HepG2 (cell line): Measurements from ENCODE around the gene CKLF. TPM values are rescaled to one million over a fixed set of nuclear protein-coding genes. Genes with fewer than 3 reads are reported as not detected.

Experiments
- ATRX ChIP-seq: sonication (generic); formaldehyde crosslinking; IDR thresholded peaks from 2 replicates; pipeline ENCODE4 v1.4.0; 2020; ENCODE audit warnings: missing genetic modification reagents, borderline replicate concordance
- ETV5 ChIP-seq: IDR thresholded peaks from 2 replicates; pipeline ENCODE4 v1.6.1; 2018; ENCODE audit warnings: missing biosample characterization, missing genetic modification reagents, inconsistent platforms, borderline replicate concordance
- FOSL2 ChIP-seq: sonication (generic); formaldehyde crosslinking; IDR thresholded peaks from 2 replicates; pipeline ENCODE4 v1.4.0; 2020; ENCODE audit warnings: missing genetic modification reagents
- MAFF ChIP-seq: IDR thresholded peaks from 2 replicates; pipeline ENCODE4 v1.6.1; 2011; ENCODE audit warnings: low read depth, low read length, improper control_type of control experiment
- MYC ChIP-seq: sonication (generic); formaldehyde crosslinking; IDR thresholded peaks from 2 replicates; pipeline ENCODE4 v1.9.0; 2021; ENCODE audit warnings: missing genetic modification reagents, borderline replicate concordance
- PITX1 ChIP-seq: sonication (generic); formaldehyde crosslinking; IDR thresholded peaks from 2 replicates; pipeline ENCODE4 v1.5.1; 2020; ENCODE audit warnings: mild to moderate bottlenecking, missing genetic modification reagents
- ZBTB33 ChIP-seq: sonication (generic); formaldehyde crosslinking; IDR thresholded peaks from 2 replicates; pipeline ENCODE4 v1.4.0; 2020; ENCODE audit warnings: missing genetic modification reagents
- ZFY ChIP-seq: sonication (generic); formaldehyde crosslinking; IDR thresholded peaks from 2 replicates; pipeline ENCODE4 v1.4.0; 2020; ENCODE audit warnings: missing genetic modification reagents
- ZNF33B ChIP-seq: sonication (generic); formaldehyde crosslinking; IDR thresholded peaks from 2 replicates; pipeline ENCODE4 v1.5.1; 2020; ENCODE audit warnings: mild to moderate bottlenecking, missing genetic modification reagents
- ZNF44 ChIP-seq: sonication (generic); formaldehyde crosslinking; IDR thresholded peaks from 2 replicates; pipeline ENCODE4 v1.5.1; 2020; ENCODE audit warnings: mild to moderate bottlenecking, missing genetic modification reagents
- ZNF496 ChIP-seq: sonication (generic); formaldehyde crosslinking; IDR thresholded peaks from 2 replicates; pipeline ENCODE4 v1.8.1; 2023; ENCODE audit warnings: mild to moderate bottlenecking, moderate library complexity, missing genetic modification reagents; ENCODE audit not compliant: insufficient replicate concordance
- ZNF550 ChIP-seq: sonication (generic); formaldehyde crosslinking; IDR thresholded peaks from 2 replicates; pipeline ENCODE4 v1.4.0; 2020; ENCODE audit warnings: mild to moderate bottlenecking, missing genetic modification reagents, borderline replicate concordance
- ZNF879 ChIP-seq: sonication (generic); formaldehyde crosslinking; IDR thresholded peaks from 2 replicates; pipeline ENCODE4 v1.8.1; 2023; ENCODE audit warnings: missing genetic modification reagents
- polyA plus RNA-seq, 8 experiments: library from polyadenylated mRNA; depleted of rRNA in 3 of 8; stranded (reverse) in 7 of 8; unstranded in 1 of 8; fragments of >200 nt; fragmentation: Illumina TruSeq in 4 of 8; extraction: Trizol in 4 of 8; gene quantifications; 2 replicates each; pipeline versions ENCODE4 v1.2.1 to v1.2.3, GENCODE V29; 2011 to 2016; ENCODE audit warnings: low read depth in 4 of 8, missing spikeins in 1 of 8, mixed read lengths in 1 of 8; ENCODE audit not compliant: insufficient read depth in 1 of 8
- total RNA-seq, 5 experiments: library from RNA; depleted of rRNA; stranded (reverse); fragments of >200 nt; fragmentation: Illumina TruSeq; extraction: Trizol; gene quantifications; 2 replicates each; pipeline ENCODE4 v1.2.3, GENCODE V29; 2016; ENCODE audit warnings: low read depth in 1 of 5
- TF ChIP-seq, protein P1 (sequence below): IDR thresholded peaks from 2 replicates; pipeline ENCODE4 v1.6.1; 2016; ENCODE audit warnings: low read depth, missing genetic modification reagents, missing compliant biosample characterization

The CKLF gene
- total and polyA plus RNA-seq, 2 of the 13 experiments (the other 11 are each of a cell fraction or from before 2014, with no cell fraction given) = 120 to 167 TPM

DNA sequence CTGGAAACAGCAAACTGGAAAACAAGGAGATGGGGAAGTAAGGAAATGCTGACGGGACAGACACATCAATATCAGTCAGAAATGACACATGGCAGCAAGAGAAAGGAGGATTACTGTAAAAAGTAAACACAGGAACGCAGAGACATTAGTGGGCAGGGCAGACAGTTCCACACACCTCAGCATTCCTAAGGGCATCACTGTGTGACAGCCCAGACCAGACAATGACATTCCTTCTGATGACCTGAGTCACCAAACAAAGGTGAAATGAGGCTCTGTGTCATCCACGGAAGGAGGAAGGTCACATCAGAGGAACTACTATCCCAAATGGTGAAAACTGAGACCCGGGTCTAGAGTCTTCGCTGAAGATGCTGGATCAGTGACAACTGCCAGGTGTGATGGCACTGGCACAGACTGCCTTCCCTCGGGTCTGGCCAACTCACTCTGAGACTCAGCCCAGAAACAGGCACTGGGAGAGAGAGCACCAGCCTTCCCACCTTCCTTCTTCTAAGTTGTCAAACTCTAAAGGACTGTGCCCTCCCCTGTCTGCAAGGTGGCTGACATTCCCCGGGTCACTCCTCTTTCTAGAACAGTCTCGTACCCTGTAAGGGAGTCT, 39.2 kb upstream of the CKLF start (continued):
- TF ChIP-seq ATRX (CRISPR knock-in tag) (no peak), ZNF496 (CRISPR knock-in tag) (no peak), ZFY (CRISPR knock-in tag) (no peak), ZNF879 (CRISPR knock-in tag) (no peak), PITX1 (CRISPR knock-in tag) (0 out of 2 replicates have a peak, but pooled peaks have one; percentile 15), ZNF33B (CRISPR knock-in tag) (no peak), FOSL2 (peak; percentile 92), ZNF550 (CRISPR knock-in tag) (no peak), MYC (CRISPR knock-in tag) (peak; percentile 44; the same call in 1 of the 2 replicates), ZBTB33 (CRISPR knock-in tag) (no peak), ETV5 (CRISPR knock-in tag) (peak; percentile 76), MAFF (peak; percentile 93), ZNF44 (CRISPR knock-in tag) (no peak)
- TF ChIP-seq, protein P1, sequence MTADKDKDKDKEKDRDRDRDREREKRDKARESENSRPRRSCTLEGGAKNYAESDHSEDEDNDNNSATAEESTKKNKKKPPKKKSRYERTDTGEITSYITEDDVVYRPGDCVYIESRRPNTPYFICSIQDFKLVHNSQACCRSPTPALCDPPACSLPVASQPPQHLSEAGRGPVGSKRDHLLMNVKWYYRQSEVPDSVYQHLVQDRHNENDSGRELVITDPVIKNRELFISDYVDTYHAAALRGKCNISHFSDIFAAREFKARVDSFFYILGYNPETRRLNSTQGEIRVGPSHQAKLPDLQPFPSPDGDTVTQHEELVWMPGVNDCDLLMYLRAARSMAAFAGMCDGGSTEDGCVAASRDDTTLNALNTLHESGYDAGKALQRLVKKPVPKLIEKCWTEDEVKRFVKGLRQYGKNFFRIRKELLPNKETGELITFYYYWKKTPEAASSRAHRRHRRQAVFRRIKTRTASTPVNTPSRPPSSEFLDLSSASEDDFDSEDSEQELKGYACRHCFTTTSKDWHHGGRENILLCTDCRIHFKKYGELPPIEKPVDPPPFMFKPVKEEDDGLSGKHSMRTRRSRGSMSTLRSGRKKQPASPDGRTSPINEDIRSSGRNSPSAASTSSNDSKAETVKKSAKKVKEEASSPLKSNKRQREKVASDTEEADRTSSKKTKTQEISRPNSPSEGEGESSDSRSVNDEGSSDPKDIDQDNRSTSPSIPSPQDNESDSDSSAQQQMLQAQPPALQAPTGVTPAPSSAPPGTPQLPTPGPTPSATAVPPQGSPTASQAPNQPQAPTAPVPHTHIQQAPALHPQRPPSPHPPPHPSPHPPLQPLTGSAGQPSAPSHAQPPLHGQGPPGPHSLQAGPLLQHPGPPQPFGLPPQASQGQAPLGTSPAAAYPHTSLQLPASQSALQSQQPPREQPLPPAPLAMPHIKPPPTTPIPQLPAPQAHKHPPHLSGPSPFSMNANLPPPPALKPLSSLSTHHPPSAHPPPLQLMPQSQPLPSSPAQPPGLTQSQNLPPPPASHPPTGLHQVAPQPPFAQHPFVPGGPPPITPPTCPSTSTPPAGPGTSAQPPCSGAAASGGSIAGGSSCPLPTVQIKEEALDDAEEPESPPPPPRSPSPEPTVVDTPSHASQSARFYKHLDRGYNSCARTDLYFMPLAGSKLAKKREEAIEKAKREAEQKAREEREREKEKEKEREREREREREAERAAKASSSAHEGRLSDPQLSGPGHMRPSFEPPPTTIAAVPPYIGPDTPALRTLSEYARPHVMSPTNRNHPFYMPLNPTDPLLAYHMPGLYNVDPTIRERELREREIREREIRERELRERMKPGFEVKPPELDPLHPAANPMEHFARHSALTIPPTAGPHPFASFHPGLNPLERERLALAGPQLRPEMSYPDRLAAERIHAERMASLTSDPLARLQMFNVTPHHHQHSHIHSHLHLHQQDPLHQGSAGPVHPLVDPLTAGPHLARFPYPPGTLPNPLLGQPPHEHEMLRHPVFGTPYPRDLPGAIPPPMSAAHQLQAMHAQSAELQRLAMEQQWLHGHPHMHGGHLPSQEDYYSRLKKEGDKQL (CRISPR knock-in tag) = peak; percentile 60; the same call in 1 of the 2 replicates
